OCI-LY1 (cell line): Measurements from ENCODE around the gene CUX1.

Experiments used
- H2AFZ ChIP-seq: fragments of 200-600 bp; sonication (generic), shearing (Covaris generic); 2 replicates; pipeline ENCODE4 v1.6.0; 2014; ENCODE audit warnings: antibody characterized with exemption, mild to moderate bottlenecking, low read length
- H3F3A ChIP-seq: fragments of 200-600 bp; sonication (generic), shearing (Covaris generic); 2 replicates; pipeline ENCODE4 v1.6.0; 2014; ENCODE audit warnings: mild to moderate bottlenecking, antibody characterized with exemption, low read length, moderate library complexity; ENCODE audit not compliant: insufficient read depth
- H3K27ac ChIP-seq: fragments of 200-600 bp; sonication (generic); 2 replicates; pipeline ENCODE4 v1.5.1; 2014; ENCODE audit warnings: low read length, mixed run types, mild to moderate bottlenecking, low read depth; ENCODE audit not compliant: poor library complexity, severe bottlenecking
- H3K27me3 ChIP-seq: fragments of 200-600 bp; sonication (generic); 2 replicates; pipeline ENCODE4 v1.6.0; 2014; ENCODE audit warnings: antibody characterized with exemption, mild to moderate bottlenecking, low read length, moderate library complexity; ENCODE audit not compliant: insufficient read depth
- H3K36me3 ChIP-seq: fragments of 200-600 bp; sonication (generic); 2 replicates; pipeline ENCODE4 v1.6.1; 2014; ENCODE audit warnings: mild to moderate bottlenecking, antibody characterized with exemption, low read length, moderate library complexity, mixed read lengths; ENCODE audit not compliant: insufficient read depth
- H3K4me1 ChIP-seq: fragments of 200-600 bp; sonication (generic); 2 replicates; pipeline ENCODE4 v1.5.1; 2014; ENCODE audit warnings: mild to moderate bottlenecking, low read length, moderate library complexity; ENCODE audit not compliant: insufficient read depth, severe bottlenecking
- H3K4me2 ChIP-seq: fragments of 200-600 bp; sonication (generic), shearing (Covaris generic); 2 replicates; pipeline ENCODE4 v1.6.1; 2014; ENCODE audit warnings: low read length
- H3K4me3 ChIP-seq: fragments of 200-600 bp; sonication (generic); 2 replicates; pipeline ENCODE4 v1.5.1; 2014; ENCODE audit warnings: low read length, low read depth, mild to moderate bottlenecking, mixed read lengths; ENCODE audit not compliant: poor library complexity, severe bottlenecking
- H3K79me2 ChIP-seq: fragments of 200-600 bp; shearing (Covaris generic); 2 replicates; pipeline ENCODE4 v1.6.1; 2016; ENCODE audit warnings: mixed run types, low read length, mixed read lengths; ENCODE audit not compliant: insufficient read depth
- H3K9ac ChIP-seq: fragments of 200-600 bp; sonication (generic), shearing (Covaris generic); 2 replicates; pipeline ENCODE4 v1.6.1; 2014; ENCODE audit warnings: mild to moderate bottlenecking, low read length, mixed read lengths
- H3K9me2 ChIP-seq: fragments of 200-600 bp; sonication (generic), shearing (Covaris generic); 2 replicates; pipeline ENCODE4 v1.6.1; 2014; ENCODE audit warnings: low read depth, mild to moderate bottlenecking, low read length, mixed read lengths
- H3K9me3 ChIP-seq: fragments of 200-600 bp; shearing (Covaris generic); 2 replicates; pipeline ENCODE4 v1.6.1; 2014; ENCODE audit warnings: low read length, mixed read lengths
- H4K20me1 ChIP-seq: fragments of 200-600 bp; sonication (generic), shearing (Covaris generic); 2 replicates; pipeline ENCODE4 v1.6.0; 2016; ENCODE audit warnings: mild to moderate bottlenecking, low read length; ENCODE audit not compliant: insufficient read depth
- EZH2 ChIP-seq: fragments of 200-600 bp; sonication (generic), shearing (Covaris generic); IDR thresholded peaks from 2 replicates; pipeline ENCODE4 v1.8.0; 2017; ENCODE audit warnings: borderline replicate concordance, mixed run types, mild to moderate bottlenecking, antibody characterized with exemption, low read length, moderate library complexity, mixed read lengths
- TF ChIP-seq, protein P1 (sequence below): fragments of 200-600 bp; sonication (generic), shearing (Covaris generic); IDR thresholded peaks from 2 replicates; pipeline ENCODE4 v1.5.1; 2017; ENCODE audit warnings: mild to moderate bottlenecking, antibody characterized with exemption, low read length, moderate library complexity, mixed read lengths

CUX1 gene

GRCh38 chr7:101778026-101778580 lies 39.3 kb upstream of the CUX1 start:
- Histone ChIP-seq H3K4me3 (no peak overlapping the region), H3F3A (no peaks in the 10 kb centered on the region), H3K79me2 (no peaks in the 10 kb centered on the region), H4K20me1 (no peaks in the 10 kb centered on the region), H3K4me1 (no peaks in the 10 kb centered on the region), H3K9ac (no peak overlapping the region), H3K27ac (no peak overlapping the region), H2AFZ (no peak overlapping the region), H3K27me3 (peaks cover 15% of the 10 kb centered on the region; the same call in 1 of the 2 replicates), H3K36me3 (no peaks in the 10 kb centered on the region), H3K4me2 (no peak overlapping the region), H3K9me3 (no peaks in the 10 kb centered on the region), H3K9me2 (no peaks in the 10 kb centered on the region)
- no peak for TF ChIP-seq EZH2
- TF ChIP-seq, protein P1, sequence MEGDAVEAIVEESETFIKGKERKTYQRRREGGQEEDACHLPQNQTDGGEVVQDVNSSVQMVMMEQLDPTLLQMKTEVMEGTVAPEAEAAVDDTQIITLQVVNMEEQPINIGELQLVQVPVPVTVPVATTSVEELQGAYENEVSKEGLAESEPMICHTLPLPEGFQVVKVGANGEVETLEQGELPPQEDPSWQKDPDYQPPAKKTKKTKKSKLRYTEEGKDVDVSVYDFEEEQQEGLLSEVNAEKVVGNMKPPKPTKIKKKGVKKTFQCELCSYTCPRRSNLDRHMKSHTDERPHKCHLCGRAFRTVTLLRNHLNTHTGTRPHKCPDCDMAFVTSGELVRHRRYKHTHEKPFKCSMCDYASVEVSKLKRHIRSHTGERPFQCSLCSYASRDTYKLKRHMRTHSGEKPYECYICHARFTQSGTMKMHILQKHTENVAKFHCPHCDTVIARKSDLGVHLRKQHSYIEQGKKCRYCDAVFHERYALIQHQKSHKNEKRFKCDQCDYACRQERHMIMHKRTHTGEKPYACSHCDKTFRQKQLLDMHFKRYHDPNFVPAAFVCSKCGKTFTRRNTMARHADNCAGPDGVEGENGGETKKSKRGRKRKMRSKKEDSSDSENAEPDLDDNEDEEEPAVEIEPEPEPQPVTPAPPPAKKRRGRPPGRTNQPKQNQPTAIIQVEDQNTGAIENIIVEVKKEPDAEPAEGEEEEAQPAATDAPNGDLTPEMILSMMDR, result no peak

DNA sequence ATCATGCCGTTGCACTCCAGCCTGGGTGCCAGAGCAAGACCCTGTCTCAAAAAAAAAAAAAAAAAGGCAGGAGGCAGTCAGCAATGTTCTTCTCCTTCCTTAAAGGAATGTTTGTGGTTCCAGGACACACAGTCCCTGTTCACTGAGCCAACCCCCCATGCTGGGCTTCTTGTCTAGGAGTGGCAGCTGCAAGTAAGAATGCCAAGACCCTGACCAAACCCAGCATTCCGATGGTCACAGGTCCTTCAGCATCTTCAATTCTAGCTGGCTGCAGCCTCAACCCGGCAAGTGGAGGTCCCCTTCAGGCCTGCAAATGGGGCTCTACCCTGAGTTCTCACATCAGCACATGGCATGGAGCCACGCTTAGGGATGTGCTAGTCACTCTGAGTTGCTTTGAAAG lies 38.2 kb upstream of the CUX1 start:
- Histone ChIP-seq H3K36me3 (no peaks in the 10 kb centered on the region), H3K27me3 (peaks cover 18% of the 10 kb centered on the region; the same call in 1 of the 2 replicates), H3K4me2 (no peak overlapping the region), H3K4me3 (no peak overlapping the region), H3F3A (no peaks in the 10 kb centered on the region), H3K4me1 (peaks cover 3% of the 10 kb centered on the region), H3K79me2 (no peaks in the 10 kb centered on the region), H4K20me1 (no peaks in the 10 kb centered on the region), H2AFZ (no peak overlapping the region), H3K9me2 (no peaks in the 10 kb centered on the region), H3K9me3 (no peaks in the 10 kb centered on the region), H3K9ac (no peak overlapping the region), H3K27ac (no peak overlapping the region)
- TF ChIP-seq EZH2, result no peak
- TF ChIP-seq, protein P1, result no peak

GRCh38 chr7:101780281-101780680 lies 37.1 kb upstream of the CUX1 start:
- Histone ChIP-seq H3K27me3 (peaks cover 14% of the 10 kb centered on the region; the same call in 1 of the 2 replicates), H3K4me2 (no peak overlapping the region)

More at GRCh38 chr7:101780281-101780680, 37.1 kb upstream of the CUX1 start:
- Histone ChIP-seq H3K9me3 (no peaks in the 10 kb centered on the region), H3F3A (no peaks in the 10 kb centered on the region), H3K79me2 (no peaks in the 10 kb centered on the region), H3K4me3 (no peak overlapping the region), H3K27ac (no peak overlapping the region), H3K4me1 (peaks cover 11% of the 10 kb centered on the region), H4K20me1 (no peaks in the 10 kb centered on the region), H3K9ac (no peak overlapping the region), H3K9me2 (no peaks in the 10 kb centered on the region), H2AFZ (no peak overlapping the region), H3K36me3 (no peaks in the 10 kb centered on the region)
- no peak for TF ChIP-seq EZH2
- TF ChIP-seq, protein P1, result no peak
